Measurements from ENCODE around the gene SLC7A6. TPM values are rescaled to one million over a fixed set of nuclear protein-coding genes. Genes with fewer than 3 reads are reported as not detected.
A peak's percentile ranks its signal among the peaks of the same experiment; 100 is the strongest.

The SLC7A6 gene
- total and polyA plus RNA-seq, 2 of the 13 experiments (the other 11 are each of a cell fraction or from before 2014, with no cell fraction given): 35.8 to 70.8 TPM

GRCh38 chr16:68249371-68249770, 15.0 kb upstream of the SLC7A6 start:
- Histone ChIP-seq H3K4me2 (ENCODE audit: low read depth, low read length) (no peak overlapping the region), H2AFZ (ENCODE audit: low read length) (no peak overlapping the region), H3K27ac (ENCODE audit: extremely low read length, insufficient read depth, low read length) (no peak overlapping the region), H3K27me3 (ENCODE audit: control insufficient read depth in 1 of 2, insufficient read depth in 2 of 2, low read length in 2 of 2) (no peaks in the 10 kb centered on the region; a peak in 1 of 5 replicates), H3K36me3 (replicated peaks in 1 of 2; ENCODE audit: control insufficient read depth in 1 of 2, insufficient read depth in 2 of 2, low read length in 2 of 2) (peaks cover 6 to 21% of the 10 kb centered on the region in 2 experiments), H3K9ac (ENCODE audit: insufficient read depth, low read depth, low read length) (no peak overlapping the region), H3K4me1 (ENCODE audit: insufficient read depth, low read length) (peaks cover 53% of the 10 kb centered on the region), H3K79me2 (ENCODE audit: insufficient read depth, low read length) (no peaks in the 10 kb centered on the region), H3K9me3 (ENCODE audit: low read length) (no peaks in the 10 kb centered on the region), H4K20me1 (ENCODE audit: insufficient read depth, low read length) (no peaks in the 10 kb centered on the region), H3K4me3 (replicated peaks in 1 of 3; ENCODE audit: insufficient read depth in 1 of 3, low read depth in 2 of 3, low read length in 3 of 3) (no peak overlapping the region)
- ChIA-PET POLR2A (interaction anchor here (1.1 to 1.3 kb wide), 2 partner anchors 13 to 169 kb away, joined by 3 to 6 read pairs; partner anchors contain the start of gene ESRP2), CTCF (ENCODE audit: low intra/inter-chr PET ratio, low total read pairs) (no interaction called here)
- WGBS (ENCODE audit: low lambda C conversion rate): 93% methylated on average over 4 of the region's 4 CpGs
- DNase-seq (ENCODE audit: low spot score) (no peak), ATAC-seq (no peak), FAIRE-seq (no peak)
- no TSS peak for BruUV-seq (replicated peaks)
- in situ Hi-C loops (cut with HindIII; ENCODE audit: extremely low pct_ligation_motif_present, low pct_unique_long_range_greater_than_20kb) (no loop called here), intact Hi-C loops (cut with micrococcal nuclease; ENCODE audit: unreplicated experiment) (no loop called here)
- 0 out of 2 replicates have a peak, but pooled peaks have one; percentile 6 for TF ChIP-seq IRF9 (CRISPR knock-in tag; IDR thresholded peaks at IDR 0.05; ENCODE audit: borderline replicate concordance)
- 0 out of 2 replicates have a peak, but pooled peaks have one; percentile 17 for TF ChIP-seq ZNF292 (CRISPR knock-in tag; IDR thresholded peaks at IDR 0.05; ENCODE audit: borderline replicate concordance, low read depth)
- TF ChIP-seq ZHX2 (IDR thresholded peaks at IDR 0.05; ENCODE audit: low read depth): no peak
- no peak for TF ChIP-seq ZHX2 (CRISPR knock-in tag; IDR thresholded peaks at IDR 0.05; ENCODE audit: borderline replicate concordance)
